H1 (cell line): ENCODE results near the gene SPSB1.

Source experiments
- EZH2 ChIP-seq: fragments of 200-600 bp; sonication (generic); IDR thresholded peaks from 2 replicates; pipeline ENCODE4 v1.7.1; 2012; ENCODE audit warnings: low read depth, mild to moderate bottlenecking, moderate library complexity, low read length, inconsistent platforms; ENCODE audit not compliant: severe bottlenecking
- HDAC2 ChIP-seq, 2 experiments: fragments of 300-600 bp in 1 of 2; sonication (generic) in 1 of 2; IDR thresholded peaks; 2 replicates each; pipeline ENCODE4 v1.6.1; 2011 to 2012; ENCODE audit warnings: low read depth in 2 of 2, low read length in 2 of 2, mild to moderate bottlenecking in 2 of 2, moderate library complexity in 2 of 2, borderline replicate concordance in 1 of 2, inconsistent platforms in 1 of 2
- RAD21 ChIP-seq, 2 experiments: IDR thresholded peaks in 1 of 2; conservative IDR thresholded peaks in 1 of 2; 2 replicates each; pipeline ENCODE4 v1.6.1; 2011; ENCODE audit warnings: low read depth in 2 of 2, low read length in 2 of 2, improper control_type of control experiment in 1 of 2, inconsistent platforms in 1 of 2, mild to moderate bottlenecking in 1 of 2, moderate library complexity in 1 of 2
- TF ChIP-seq, protein P1 (sequence below), 3 experiments: IDR thresholded peaks; 1 replicate in 2 of 3; 2 replicates in 1 of 3; pipeline versions ENCODE4 v1.5.1 to v1.6.1; 2011; ENCODE audit warnings: low read length in 3 of 3, mild to moderate bottlenecking in 3 of 3, inconsistent platforms in 2 of 3, low read depth in 1 of 3, moderate library complexity in 1 of 3; ENCODE audit not compliant: insufficient read depth in 1 of 3; ENCODE audit errors: control extremely low read depth in 1 of 3

DNA sequence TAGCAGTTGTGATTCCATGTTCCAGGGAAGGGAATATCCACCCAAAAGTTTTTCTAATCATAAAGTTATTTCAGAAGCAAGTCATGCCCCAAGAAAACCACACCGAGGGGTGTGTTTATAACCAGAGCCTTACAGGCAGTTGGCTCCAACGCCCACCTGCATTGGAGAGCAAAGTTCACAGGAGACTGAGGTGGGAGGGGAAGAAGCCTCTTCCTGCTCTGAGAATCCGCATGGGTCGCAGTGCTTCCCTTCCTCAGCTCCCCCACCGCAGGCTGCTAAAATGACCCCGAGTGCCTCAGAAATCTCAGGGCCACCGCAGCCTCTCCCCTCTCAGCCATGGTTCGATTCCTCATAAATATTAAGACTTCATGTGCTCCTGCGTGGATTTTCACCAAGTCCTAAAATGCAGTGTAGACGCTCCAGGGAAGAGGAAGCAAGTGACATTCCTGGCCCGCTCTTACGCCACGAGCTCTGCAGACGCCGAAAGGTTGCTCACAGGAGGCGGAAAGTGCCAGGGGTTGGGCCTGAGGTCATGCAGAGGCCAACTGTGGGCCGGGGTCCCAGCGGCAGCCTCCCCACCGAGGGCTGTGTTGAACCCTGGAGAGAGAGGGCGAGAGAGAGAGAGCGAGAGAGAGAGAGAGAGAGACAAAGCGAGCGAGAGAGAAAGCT is 13.4 kb upstream of the SPSB1 start:
- no peak for TF ChIP-seq EZH2
- TF ChIP-seq RAD21 (IDR thresholded peaks at IDR 0.05 in 1 of 2, conservative IDR thresholded peaks at IDR 0.05 in 1 of 2; ENCODE audit: low read depth in 2 of 2, low read length in 2 of 2) = no peak
- no peak for TF ChIP-seq HDAC2 (IDR thresholded peaks at IDR 0.05; ENCODE audit: borderline replicate concordance in 1 of 2, low read depth in 2 of 2, low read length in 2 of 2)
- TF ChIP-seq, protein P1, sequence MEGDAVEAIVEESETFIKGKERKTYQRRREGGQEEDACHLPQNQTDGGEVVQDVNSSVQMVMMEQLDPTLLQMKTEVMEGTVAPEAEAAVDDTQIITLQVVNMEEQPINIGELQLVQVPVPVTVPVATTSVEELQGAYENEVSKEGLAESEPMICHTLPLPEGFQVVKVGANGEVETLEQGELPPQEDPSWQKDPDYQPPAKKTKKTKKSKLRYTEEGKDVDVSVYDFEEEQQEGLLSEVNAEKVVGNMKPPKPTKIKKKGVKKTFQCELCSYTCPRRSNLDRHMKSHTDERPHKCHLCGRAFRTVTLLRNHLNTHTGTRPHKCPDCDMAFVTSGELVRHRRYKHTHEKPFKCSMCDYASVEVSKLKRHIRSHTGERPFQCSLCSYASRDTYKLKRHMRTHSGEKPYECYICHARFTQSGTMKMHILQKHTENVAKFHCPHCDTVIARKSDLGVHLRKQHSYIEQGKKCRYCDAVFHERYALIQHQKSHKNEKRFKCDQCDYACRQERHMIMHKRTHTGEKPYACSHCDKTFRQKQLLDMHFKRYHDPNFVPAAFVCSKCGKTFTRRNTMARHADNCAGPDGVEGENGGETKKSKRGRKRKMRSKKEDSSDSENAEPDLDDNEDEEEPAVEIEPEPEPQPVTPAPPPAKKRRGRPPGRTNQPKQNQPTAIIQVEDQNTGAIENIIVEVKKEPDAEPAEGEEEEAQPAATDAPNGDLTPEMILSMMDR (IDR thresholded peaks at IDR 0.05; ENCODE audit: control extremely low read depth in 1 of 3, insufficient read depth in 1 of 3, low read depth in 1 of 3, low read length in 3 of 3) = no peak
